Stimulated activated CD4-positive, alpha-beta T cell treated with anti-CD3 and anti-CD28 coated beads, Interleukin-1b, Interleukin-23, amount 100 ng/mL, for 1 hour (primary cell): Measurements from ENCODE around the gene FOSL1.

Source experiments
- DNase-seq, 2 donors: peaks; one replicate each; pipeline ENCODE4 v3.0.0-alpha.2; 2020; ENCODE audit warnings: low read depth in 2 of 2

Gene FOSL1

GRCh38 chr11:65900125-65900898, at the start of gene FOSL1:
Gene FOSL1 (minus strand): TSS chr11:65900388. CDS start chr11:65900339, 49 bp downstream.
- peak; percentile 77 to 87 for DNase-seq

GRCh38 chr11:65947603-65948125, 47.5 kb upstream of the FOSL1 start:
- no peak for DNase-seq

DNA sequence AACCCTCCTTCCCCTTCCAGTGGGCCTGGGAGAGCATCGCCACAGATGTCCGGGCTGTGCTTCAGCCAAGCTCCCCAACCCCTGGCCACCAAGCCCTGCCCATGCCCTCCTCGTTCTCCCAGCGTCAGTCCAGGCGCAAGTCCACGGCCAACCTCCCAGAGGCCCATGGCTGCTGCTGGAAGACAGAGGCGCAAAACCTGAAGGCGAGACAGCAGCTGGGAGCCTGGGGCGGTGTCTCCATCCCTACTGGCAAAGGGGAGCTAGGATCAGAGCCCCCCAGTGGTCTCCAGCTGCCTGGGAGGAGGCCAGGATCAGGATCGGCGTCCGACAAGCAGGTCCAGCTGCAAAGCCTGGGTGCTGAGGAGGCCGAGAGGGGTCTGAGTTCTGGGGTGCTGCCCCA, 46.9 kb upstream of the FOSL1 start:
- DNase-seq: no peak

DNA sequence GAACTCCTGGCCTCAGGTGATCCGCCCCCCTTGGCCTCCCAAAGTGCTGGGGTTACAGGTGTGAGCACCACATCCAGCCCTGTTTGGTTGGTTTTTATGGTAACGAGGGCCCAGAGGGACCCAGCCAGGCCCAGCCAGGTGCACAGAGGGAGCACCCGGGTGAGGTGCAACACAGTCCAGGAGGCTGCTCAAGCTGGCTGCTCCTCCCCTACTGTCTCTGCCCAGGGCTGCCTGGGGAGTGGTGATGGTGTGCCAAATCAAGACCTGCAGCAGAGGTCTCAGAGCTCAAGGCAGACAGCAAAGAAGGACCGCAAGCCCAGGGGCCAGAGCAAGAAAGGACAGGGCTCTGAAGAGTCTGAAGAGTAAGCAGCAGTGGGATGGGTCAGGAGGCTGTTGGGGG, 46.5 kb upstream of the FOSL1 start:
- no peak for DNase-seq

DNA sequence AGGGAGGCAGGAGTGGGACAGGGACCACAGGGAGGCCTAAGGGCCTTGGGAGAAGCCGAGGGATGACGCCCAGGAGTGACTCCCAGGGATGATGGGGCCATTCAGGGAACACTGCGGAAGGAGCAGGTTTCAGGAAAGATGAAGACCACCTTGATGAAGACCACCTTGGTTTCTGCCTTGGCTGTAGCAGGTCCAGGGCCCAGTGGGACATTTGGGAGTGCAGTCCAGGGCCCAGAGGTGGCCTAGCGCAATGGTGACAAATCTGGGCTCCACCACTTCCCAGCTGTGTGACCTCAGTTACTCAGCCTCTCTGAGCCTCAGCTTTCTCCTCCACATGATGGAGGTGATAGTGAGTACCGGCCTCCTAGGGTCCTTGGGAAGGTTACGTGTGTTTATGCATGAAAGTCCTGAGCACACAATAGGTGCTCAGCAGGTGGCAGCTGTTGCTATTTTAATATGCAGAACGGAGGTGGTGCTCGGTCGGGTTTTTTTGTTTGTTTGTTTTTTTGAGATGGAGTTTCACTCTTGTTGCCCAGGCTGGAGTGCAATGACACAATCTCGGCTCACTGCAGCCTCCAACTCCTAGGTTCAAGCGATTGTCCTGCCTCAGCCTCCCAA, 45.9 kb upstream of the FOSL1 start:
- DNase-seq: no peak

DNA sequence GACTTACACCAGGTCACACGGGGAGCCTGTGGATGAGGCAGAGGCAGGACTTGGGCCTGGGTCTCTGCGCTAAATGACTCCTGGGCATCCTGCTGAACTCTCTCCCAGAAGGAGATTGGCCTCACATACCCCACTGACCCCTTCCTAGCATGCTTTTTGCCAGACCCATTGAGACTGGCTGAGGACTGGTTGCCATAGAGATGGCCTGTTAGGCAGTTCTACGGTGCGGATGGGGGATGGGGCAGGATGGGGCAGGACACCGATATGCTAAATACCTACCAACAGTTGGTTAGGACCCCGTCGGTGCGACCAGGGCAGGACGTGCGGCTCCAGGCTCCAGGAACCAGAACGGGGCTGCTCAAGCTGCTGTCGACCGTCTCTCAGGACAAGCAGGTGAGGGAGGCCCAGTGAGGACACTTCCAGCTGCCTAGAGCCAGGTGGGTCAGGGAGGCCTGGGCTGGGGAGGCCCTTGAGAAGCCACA, 45.3 kb upstream of the FOSL1 start, which contains the start of gene TSGA10IP:
Gene TSGA10IP, plus strand, starts transcription at position 51 of the 482 bp plus-strand sequence. Its CDS starts 196 bp downstream, at position 247.
- DNase-seq: no peak

GRCh38 chr11:65944767-65945166, 44.6 kb upstream of the FOSL1 start:
- no peak for DNase-seq

GRCh38 chr11:65944191-65944590, 44.0 kb upstream of the FOSL1 start:
- DNase-seq: no peak

DNA sequence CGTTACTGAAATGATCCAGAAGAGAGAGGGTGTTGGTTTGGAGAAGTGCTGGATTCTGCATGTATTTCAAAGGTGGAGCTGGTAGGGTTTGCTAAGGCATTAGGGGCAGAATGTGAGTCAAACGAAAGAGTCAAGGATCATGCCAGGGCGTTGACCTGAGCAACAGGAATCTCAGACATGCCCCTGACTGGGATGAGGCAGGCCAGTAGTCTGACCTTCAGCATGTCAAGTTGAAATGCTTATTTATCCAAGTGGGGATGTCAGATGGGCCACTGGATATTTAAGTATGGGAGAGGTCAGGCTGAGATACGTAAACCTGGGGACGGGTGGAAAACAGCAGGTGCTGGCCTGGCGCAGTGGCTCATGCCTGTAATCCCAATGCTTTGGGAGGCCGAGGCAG, 42.3 kb upstream of the FOSL1 start:
- no peak for DNase-seq

GRCh38 chr11:65941720-65942310, 41.6 kb upstream of the FOSL1 start:
- DNase-seq: no peak

- no peak for DNase-seq
These were observed 37.6 kb upstream of the FOSL1 start for GRCh38 chr11:65937766-65938165.

DNA sequence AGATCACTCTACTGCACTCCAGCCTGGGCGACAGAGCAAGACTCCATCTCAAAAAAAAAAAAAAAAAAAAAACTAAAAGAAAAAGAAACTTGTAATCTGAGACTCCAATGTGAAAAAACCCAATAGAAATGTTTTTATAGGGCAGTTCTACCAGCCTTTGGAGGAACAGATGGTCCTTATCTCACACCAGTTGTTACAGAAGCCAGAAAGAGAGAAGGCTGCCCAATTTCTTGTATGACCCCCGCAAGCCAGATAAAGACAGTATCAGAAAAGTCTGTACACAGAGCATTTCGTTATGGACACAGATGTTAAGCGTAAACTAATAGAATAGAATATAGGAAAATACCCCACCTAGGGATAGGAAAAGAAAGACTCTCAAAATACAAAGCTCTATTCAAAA, 33.8 kb upstream of the FOSL1 start:
- DNase-seq: no peak

DNA sequence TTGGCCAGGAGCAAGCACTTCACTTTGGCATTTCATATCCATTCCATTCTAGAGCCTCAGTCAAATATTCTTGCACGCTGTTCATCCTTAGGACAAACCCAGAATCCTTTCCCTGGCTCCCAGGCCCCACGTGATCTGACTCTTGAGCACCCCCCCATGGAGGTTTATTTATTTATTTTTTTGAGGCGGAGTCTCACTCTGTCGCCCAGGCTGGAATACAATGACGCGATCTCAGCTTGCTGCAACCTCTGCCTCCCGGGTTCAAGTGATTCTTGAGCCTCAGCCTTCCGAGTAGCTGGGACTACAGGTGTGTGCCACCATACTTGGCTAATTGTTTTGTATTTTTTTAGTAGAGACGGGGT, 32.4 kb upstream of the FOSL1 start:
- no peak for DNase-seq

DNA sequence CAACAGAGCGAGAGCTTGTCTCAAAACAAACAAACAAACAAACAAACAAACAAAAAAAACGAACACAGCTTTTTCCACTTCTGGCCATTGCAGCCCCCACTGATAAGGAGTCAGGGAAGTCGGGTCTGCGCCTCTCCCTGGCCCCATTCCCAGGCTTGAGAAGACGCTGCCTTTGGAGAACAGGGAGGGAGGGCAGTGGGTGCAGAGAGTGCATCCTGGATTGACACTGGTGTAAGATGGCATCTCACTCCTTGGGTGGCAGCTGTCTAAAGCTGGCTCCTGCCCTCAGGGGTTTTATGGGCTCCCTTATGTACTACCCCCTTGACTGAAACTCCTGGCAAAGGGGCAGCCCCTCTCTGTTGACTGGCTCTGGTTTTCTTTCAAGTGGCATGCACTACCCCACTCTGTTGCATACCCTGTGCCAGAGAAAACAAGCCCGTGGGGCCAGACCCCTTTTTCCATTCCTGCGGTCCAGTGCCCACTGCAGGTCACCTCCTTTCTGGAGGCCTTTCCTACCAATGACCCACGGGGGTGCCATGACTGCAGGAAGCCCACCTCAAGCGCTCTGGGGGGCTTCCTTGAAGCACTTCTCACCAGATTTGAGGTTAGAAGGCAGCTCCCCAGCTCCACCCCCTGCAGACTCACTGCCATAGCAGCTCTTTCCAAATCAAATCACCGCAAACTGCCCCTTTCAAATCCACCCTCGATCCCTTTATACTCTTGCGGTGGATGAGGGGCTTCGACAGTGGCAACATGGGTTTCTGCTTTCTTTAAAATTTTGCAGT, 31.8 kb upstream of the FOSL1 start:
- DNase-seq: no peak

DNA sequence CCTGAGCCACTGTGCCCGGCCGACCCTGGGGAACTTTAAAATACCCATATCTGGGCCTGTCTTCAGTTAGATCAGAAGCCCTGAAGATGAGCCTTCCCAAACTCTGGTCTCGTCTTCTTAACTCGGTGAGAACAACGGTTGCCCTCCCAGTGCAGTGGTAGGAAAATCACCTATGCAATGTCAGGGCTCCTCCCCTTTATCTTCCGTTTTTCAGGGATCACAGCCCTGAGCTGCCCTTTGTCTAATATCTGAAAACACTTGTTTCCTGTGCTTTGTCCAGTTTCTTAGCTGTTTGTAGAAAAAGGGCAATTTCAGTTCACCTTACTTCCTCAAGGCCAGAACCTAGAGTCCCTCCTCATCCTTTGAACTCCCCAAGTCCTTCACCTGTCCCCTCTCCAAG, 28.5 kb upstream of the FOSL1 start:
- no peak for DNase-seq

DNA sequence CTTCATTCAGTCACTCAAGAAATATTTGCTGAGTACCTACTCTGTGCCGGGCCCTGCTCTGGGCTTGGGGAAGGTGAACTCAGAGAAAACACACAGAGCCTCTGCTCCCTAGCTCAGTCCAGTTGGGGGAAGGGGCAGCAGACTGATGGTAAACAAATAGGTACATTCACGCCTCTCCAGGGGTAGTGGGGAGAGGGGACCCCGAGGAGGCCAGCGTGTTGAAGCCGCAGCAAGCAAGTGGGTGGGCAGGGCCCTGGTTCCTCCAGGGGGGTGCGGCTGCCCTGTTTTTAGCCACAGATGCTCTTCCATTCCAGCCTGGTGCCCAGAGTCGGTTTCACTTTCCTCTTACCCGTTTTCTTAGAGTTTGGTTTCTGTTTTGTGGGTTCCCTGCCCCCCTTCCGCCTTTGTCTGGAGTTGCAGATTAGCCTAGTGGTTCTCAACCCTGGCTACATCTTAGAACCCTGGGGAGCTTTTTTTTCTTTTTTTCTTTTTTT, 27.8 kb upstream of the FOSL1 start:
- DNase-seq: peak; percentile 46 to 51

GRCh38 chr11:65925397-65925796, 25.2 kb upstream of the FOSL1 start:
- DNase-seq: no peak

GRCh38 chr11:65922565-65922964, 22.4 kb upstream of the FOSL1 start:
- DNase-seq: no peak

DNA sequence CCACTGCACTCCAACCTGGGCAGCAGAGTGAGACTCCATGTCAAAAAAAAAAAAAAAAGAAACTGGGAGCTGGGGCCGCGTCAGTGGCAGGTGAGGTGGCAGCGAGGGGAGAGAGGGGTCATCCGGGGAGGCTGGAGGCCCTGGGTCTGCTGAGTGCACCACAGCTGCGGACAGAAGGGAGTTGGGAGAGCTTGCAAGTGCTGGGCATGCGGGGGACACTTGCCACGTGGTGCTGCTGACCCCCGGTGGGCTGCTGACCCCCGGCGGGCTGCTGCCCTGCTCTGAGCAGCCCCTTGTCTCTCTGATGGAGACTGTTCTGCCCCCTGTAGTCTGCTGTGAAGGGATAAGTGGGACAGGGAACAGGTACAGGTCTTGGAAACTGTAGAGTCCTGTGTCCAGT, 21.7 kb upstream of the FOSL1 start:
- DNase-seq: no peak

- DNase-seq: no peak
These were observed 20.9 kb upstream of the FOSL1 start for GRCh38 chr11:65921033-65921555.

DNA sequence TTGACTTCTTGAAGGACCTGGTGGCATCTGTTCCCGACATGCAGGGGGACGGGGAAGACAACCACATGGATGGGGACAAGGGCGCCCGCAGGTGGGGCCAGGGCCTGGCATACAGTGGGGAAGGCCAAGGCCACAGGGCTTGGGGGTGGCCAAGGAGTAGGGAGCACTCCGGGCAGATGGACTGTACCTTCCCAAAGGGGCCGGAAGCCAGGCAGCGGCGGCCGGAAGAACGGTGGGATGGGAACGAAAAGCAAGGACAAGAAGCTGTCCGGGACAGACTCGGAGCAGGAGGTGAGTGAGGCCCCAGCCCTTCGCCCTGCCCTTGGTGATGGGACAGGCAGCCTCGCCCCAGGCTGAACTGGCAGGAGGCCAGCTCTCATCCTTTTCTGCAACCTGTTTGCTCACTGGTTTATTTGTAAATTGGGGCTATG, 20.2 kb upstream of the FOSL1 start:
- DNase-seq: no peak
